Measurements from ENCODE around the gene MEX3D.

- TF ChIP-seq CTCF (conservative IDR thresholded peaks at IDR 0.05) (no peak), EZH2 (IDR thresholded peaks at IDR 0.05; ENCODE audit: low read depth) (no peak)
These were observed 42.5 kb upstream of the MEX3D start for GRCh38 chr19:1610579-1610978.

Data from PC-9 (cell line).